Body of pancreas (tissue), 4 donors: ENCODE results near the gene TMEM174. TPM values are rescaled to one million over a fixed set of nuclear protein-coding genes. Genes with fewer than 3 reads are reported as not detected.

Source experiments
- ATAC-seq: fragments of 150-250 bp; one replicate; pipeline ENCODE4 v1.9.1; 2016
- DNase-seq, 4 donors: peaks; one replicate each; pipeline ENCODE4 v3.0.0-alpha.2; 2019
- H3K27ac ChIP-seq, 4 donors: fragments of 200-600 bp; sonication (generic); 1 replicate in 3 of 4; 2 replicates in 1 of 4; pipeline versions ENCODE4 v1.5.1 to v1.6.1; 2016 to 2019; ENCODE audit warnings: mild to moderate bottlenecking in 1 of 4, mixed read lengths in 1 of 4, moderate library complexity in 1 of 4
- H3K27me3 ChIP-seq, 2 donors: fragments of 200-600 bp; sonication (generic); one replicate each; pipeline ENCODE4 v1.6.0; 2016; ENCODE audit warnings: mild to moderate bottlenecking in 1 of 2
- H3K36me3 ChIP-seq, 2 donors: fragments of 200-600 bp; sonication (generic); replicated peaks in 1 of 2; 2 replicates each; pipeline ENCODE4 v1.5.1; 2016; ENCODE audit warnings: low read depth in 2 of 2; ENCODE audit not compliant: insufficient read depth in 1 of 2
- H3K4me1 ChIP-seq: fragments of 200-600 bp; sonication (generic); one replicate; pipeline ENCODE4 v1.6.0; 2016
- H3K4me3 ChIP-seq, 2 donors: fragments of 200-600 bp; sonication (generic); 1 replicate in 1 of 2; 2 replicates in 1 of 2; pipeline ENCODE4 v1.5.1; 2016 to 2019
- H3K9me3 ChIP-seq, 3 donors: fragments of 200-600 bp; sonication (generic); 1 replicate in 2 of 3; 2 replicates in 1 of 3; pipeline ENCODE4 v1.5.1; 2016
- CTCF ChIP-seq, 7 experiments: fragments of 450-650 bp in 4 of 7; fragments of 200-600 bp in 3 of 7; sonication (generic) in 3 of 7; IDR thresholded peaks; one replicate each; pipeline ENCODE4 v1.5.1; 2016 to 2019; ENCODE audit warnings: antibody characterized with exemption in 7 of 7
- POLR2A ChIP-seq, 3 donors: fragments of 450-650 bp; IDR thresholded peaks; one replicate each; pipeline ENCODE4 v1.6.1; 2016; ENCODE audit warnings: antibody characterized with exemption in 3 of 3, mild to moderate bottlenecking in 2 of 3
- WGBS, 2 donors: methylation state at CpG; one replicate each; pipeline ENCODE4 v1.1.5; 2017; 5-methylcytosine and 5-hydroxymethylcytosine counted together
- intact Hi-C: fragments of 100-400 bp; cut with DNase I; formaldehyde crosslinking; loops from one replicate; pipeline ENCODE4 v1.15.1; 2023
- total RNA-seq, 2 donors: library from RNA; depleted of rRNA; stranded (reverse); fragments of >200 nt; gene quantifications; one replicate each; pipeline ENCODE4 v1.1.0, GENCODE V29; 2016

The TMEM174 gene
- total RNA-seq, 2 donors from 2014 or later, result not detected

GRCh38 chr5:73179730-73180129 is 6.7 kb downstream of the TMEM174 start:
- Histone ChIP-seq H3K4me3 (no peak overlapping the region), H3K27ac (peak overlapping the region in 2 of 4 donors; percentile 19 to 58), H3K9me3 (no peaks in the 10 kb centered on the region), H3K36me3 (no peaks in the 10 kb centered on the region), H3K4me1 (peaks cover 7% of the 10 kb centered on the region), H3K27me3 (no peaks in the 10 kb centered on the region)
- intact Hi-C loops, result no loop called here
- no peak for ATAC-seq
- TF ChIP-seq POLR2A (IDR thresholded peaks at IDR 0.05), result no peak
- no peak for TF ChIP-seq CTCF (IDR thresholded peaks at IDR 0.05)
- no peak for DNase-seq
- WGBS, 2 donors, result 19 to 40% methylated on average over 3 of the region's 3 CpGs

- TF ChIP-seq POLR2A (IDR thresholded peaks at IDR 0.05) (no peak), CTCF (IDR thresholded peaks at IDR 0.05) (no peak)
- intact Hi-C loops, result no loop called here
- DNase-seq (no peak), ATAC-seq (no peak)
- Histone ChIP-seq H3K4me1 (peaks cover 7% of the 10 kb centered on the region), H3K27ac (peak overlapping the region in 1 of 4 donors; percentile 58), H3K4me3 (no peak overlapping the region), H3K9me3 (no peaks in the 10 kb centered on the region), H3K27me3 (no peaks in the 10 kb centered on the region), H3K36me3 (no peaks in the 10 kb centered on the region)
Observed at GRCh38 chr5:73180566-73180965, 7.6 kb downstream of the TMEM174 start.

GRCh38 chr5:73182307-73182706 is 9.3 kb downstream of the TMEM174 start:
- Histone ChIP-seq H3K36me3 (no peaks in the 10 kb centered on the region), H3K27me3 (no peaks in the 10 kb centered on the region), H3K4me3 (no peak overlapping the region), H3K9me3 (no peaks in the 10 kb centered on the region), H3K27ac (no peak overlapping the region), H3K4me1 (peaks cover 7% of the 10 kb centered on the region)
- TF ChIP-seq POLR2A (IDR thresholded peaks at IDR 0.05), result no peak
- TF ChIP-seq CTCF (IDR thresholded peaks at IDR 0.05), result no peak
- no peak for DNase-seq
- ATAC-seq, result no peak
- intact Hi-C loops, result no loop called here

GRCh38 chr5:73183000-73183399 is 10.0 kb downstream of the TMEM174 start:
- WGBS, 2 donors, result 39 to 60% methylated on average over 6 of the region's 6 CpGs

More at GRCh38 chr5:73183000-73183399, 10.0 kb downstream of the TMEM174 start:
- H3K4me3 ChIP-seq, result no peak overlapping the region
- TF ChIP-seq POLR2A (IDR thresholded peaks at IDR 0.05) (no peak), CTCF (IDR thresholded peaks at IDR 0.05) (no peak)
- intact Hi-C loops, result no loop called here
- H3K9me3 ChIP-seq, result no peaks in the 10 kb centered on the region
- H3K27me3 ChIP-seq, result no peaks in the 10 kb centered on the region
- peaks cover 7% of the 10 kb centered on the region for H3K4me1 ChIP-seq
- H3K36me3 ChIP-seq, result no peaks in the 10 kb centered on the region
- no peak for DNase-seq
- H3K27ac ChIP-seq, result peak overlapping the region in 2 of 4 donors; percentile 31 to 43
- no peak for ATAC-seq
